Progenitor cell of endocrine pancreas (in vitro differentiated cells): ENCODE measurements around the gene DRC1. TPM values are rescaled to one million over a fixed set of nuclear protein-coding genes. Genes with fewer than 3 reads are reported as not detected.

ENCODE experiments used
- DNase-seq: peaks from one replicate; pipeline ENCODE4 v3.0.0; 2021; ENCODE audit warnings: low spot score; ENCODE audit not compliant: unreplicated experiment
- H3K27ac Mint-ChIP-seq: 2 replicates; pipeline ENCODE4 v1.8.0; 2021; ENCODE audit warnings: mild to moderate bottlenecking, moderate library complexity, mixed read lengths
- H3K27me3 Mint-ChIP-seq: 2 replicates; pipeline ENCODE4 v1.8.0; 2021; ENCODE audit warnings: mixed read lengths
- H3K36me3 Mint-ChIP-seq: 2 replicates; pipeline ENCODE4 v1.8.0; 2022; ENCODE audit warnings: mixed read lengths; ENCODE audit not compliant: insufficient read depth
- H3K4me1 Mint-ChIP-seq: 2 replicates; pipeline ENCODE4 v1.8.0; 2021; ENCODE audit warnings: low read depth, mixed read lengths
- H3K4me3 Mint-ChIP-seq: 2 replicates; pipeline ENCODE4 v1.8.0; 2021; ENCODE audit warnings: low read depth, mild to moderate bottlenecking, moderate library complexity, mixed read lengths
- H3K9me3 Mint-ChIP-seq: 2 replicates; pipeline ENCODE4 v1.8.0; 2021; ENCODE audit warnings: low read depth, mixed read lengths
- CTCF ChIP-seq: fragments of 200-600 bp; sonication (generic); IDR thresholded peaks from one replicate; pipeline ENCODE4 v1.5.0; 2021; ENCODE audit warnings: antibody characterized with exemption, mild to moderate bottlenecking; ENCODE audit not compliant: unreplicated experiment
- total RNA-seq: library from RNA; stranded (reverse); gene quantifications from 2 replicates; pipeline ENCODE4 v1.2.1, GENCODE V29; 2021

DRC1 gene
- total RNA-seq, 1 donor from 2014 or later, result 0.57 TPM

GRCh38 chr2:26438926-26439325 lies 37.2 kb downstream of the DRC1 start:
- H3K27me3 Mint-ChIP-seq, result peaks cover 19% of the 10 kb centered on the region
- no peak overlapping the region for H3K4me3 Mint-ChIP-seq
- TF ChIP-seq CTCF, result no peak
- peaks cover 8% of the 10 kb centered on the region for H3K4me1 Mint-ChIP-seq
- no peaks in the 10 kb centered on the region for H3K36me3 Mint-ChIP-seq
- H3K9me3 Mint-ChIP-seq, result no peaks in the 10 kb centered on the region
- no peak overlapping the region for H3K27ac Mint-ChIP-seq
- no peak for DNase-seq

- H3K27ac Mint-ChIP-seq, result no peak overlapping the region
- no peak overlapping the region for H3K4me3 Mint-ChIP-seq
- H3K36me3 Mint-ChIP-seq, result no peaks in the 10 kb centered on the region
- no peak for DNase-seq
- H3K9me3 Mint-ChIP-seq, result no peaks in the 10 kb centered on the region
- peaks cover 29% of the 10 kb centered on the region for H3K27me3 Mint-ChIP-seq
- no peak for TF ChIP-seq CTCF
- H3K4me1 Mint-ChIP-seq, result peaks cover 8% of the 10 kb centered on the region
These were observed 40.6 kb downstream of the DRC1 start for GRCh38 chr2:26442301-26442700.

- DNase-seq, result no peak
- no peak for TF ChIP-seq CTCF
- Mint-ChIP-seq H3K4me3 (no peak overlapping the region), H3K27me3 (peaks cover 29% of the 10 kb centered on the region), H3K4me1 (peaks cover 8% of the 10 kb centered on the region), H3K9me3 (no peaks in the 10 kb centered on the region), H3K36me3 (no peaks in the 10 kb centered on the region), H3K27ac (no peak overlapping the region)
These were observed 41.0 kb downstream of the DRC1 start for GRCh38 chr2:26442707-26443106.

GRCh38 chr2:26444236-26444635 lies 42.5 kb downstream of the DRC1 start:
- no peaks in the 10 kb centered on the region for H3K36me3 Mint-ChIP-seq
- no peak overlapping the region for H3K27ac Mint-ChIP-seq
- no peak for DNase-seq
- H3K4me1 Mint-ChIP-seq, result peaks cover 4% of the 10 kb centered on the region
- no peaks in the 10 kb centered on the region for H3K9me3 Mint-ChIP-seq
- no peak overlapping the region for H3K4me3 Mint-ChIP-seq
- no peak for TF ChIP-seq CTCF
- peaks cover 26% of the 10 kb centered on the region for H3K27me3 Mint-ChIP-seq

- Mint-ChIP-seq H3K36me3 (no peaks in the 10 kb centered on the region), H3K27ac (no peak overlapping the region), H3K4me3 (no peak overlapping the region), H3K27me3 (peaks cover 26% of the 10 kb centered on the region), H3K4me1 (no peaks in the 10 kb centered on the region), H3K9me3 (peaks cover 4% of the 10 kb centered on the region)
- DNase-seq, result no peak
- no peak for TF ChIP-seq CTCF
These were observed 46.9 kb downstream of the DRC1 start for GRCh38 chr2:26448651-26449050.
